GM12878 (cell line): ENCODE results near the gene SNCA. TPM values are rescaled to one million over a fixed set of nuclear protein-coding genes. Genes with fewer than 3 reads are reported as not detected.

Experiments
- ATAC-seq: fragments of 200-7000 bp; cut with Tn5 transposase; 3 replicates; pipeline ENCODE4 v1.9.1; 2020; ENCODE audit warnings: mild to moderate bottlenecking, moderate library complexity
- BruUV-seq: library from RNA; stranded (reverse); fragments of 400-500 nt; replicated peaks from 2 replicates; lab custom pipeline; 2021; lab: Mats Ljungman, UMichigan
- CTCF ChIA-PET: fragments of 300-600 bp; sonication (Branson Sonifier 250); formaldehyde crosslinking; extraction: SDS; loops from one replicate; lab custom pipeline; 2021; ENCODE audit warnings: inconsistent platforms; lab: Yijun Ruan, JAX
- POLR2A ChIA-PET: fragments of 350-600 bp; formaldehyde crosslinking; extraction: SDS; loops from one replicate; lab custom pipeline; 2021; ENCODE audit warnings: inconsistent platforms; lab: Charles Lee
- RAD21 ChIA-PET: fragments of 300-600 bp; sonication (Branson Sonifier 250); formaldehyde crosslinking; loops from one replicate; lab custom pipeline; 2023; ENCODE audit warnings: antibody characterized with exemption; ENCODE audit not compliant: unreplicated experiment; lab: Charles Lee
- SMC1A ChIA-PET: fragments of 300-600 bp; sonication (Branson Sonifier 250); formaldehyde crosslinking; loops from one replicate; lab custom pipeline; 2023; ENCODE audit not compliant: unreplicated experiment, uncharacterized antibody; lab: Charles Lee
- DNase-seq: peaks from one replicate; pipeline ENCODE4 v3.0.0-alpha.2; 2011; ENCODE audit warnings: low read depth, low spot score
- FAIRE-seq: peaks from 3 replicates; lab custom pipeline; 2011; peaks lifted over from hg19 to GRCh38; lab: Jason Lieb, UNC
- H2AFZ ChIP-seq: 2 replicates; pipeline ENCODE4 v1.6.0; 2011; ENCODE audit warnings: low read depth, low read length, control low read depth; ENCODE audit not compliant: control insufficient read depth
- H3K27ac ChIP-seq: 2 replicates; pipeline ENCODE4 v1.5.1; 2011; ENCODE audit warnings: control low read depth; ENCODE audit not compliant: control insufficient read depth, insufficient read depth
- H3K27me3 ChIP-seq, 2 experiments: replicated peaks in 1 of 2; 2 replicates each; pipeline versions ENCODE4 v1.6.0 to v1.6.1; 2011; ENCODE audit warnings: low read length in 1 of 2; ENCODE audit not compliant: control insufficient read depth in 2 of 2, insufficient read depth in 2 of 2
- H3K36me3 ChIP-seq, 2 experiments: 2 replicates each; pipeline ENCODE4 v1.5.1; 2011; ENCODE audit warnings: low read length in 1 of 2; ENCODE audit not compliant: control insufficient read depth in 2 of 2, insufficient read depth in 2 of 2
- H3K4me1 ChIP-seq: 2 replicates; pipeline ENCODE4 v1.6.1; 2011; ENCODE audit warnings: mild to moderate bottlenecking, low read length, moderate library complexity, mixed read lengths; ENCODE audit not compliant: control insufficient read depth, insufficient read depth
- H3K4me2 ChIP-seq: 2 replicates; pipeline ENCODE4 v1.6.0; 2011; ENCODE audit warnings: control low read depth; ENCODE audit not compliant: control insufficient read depth, insufficient read depth
- H3K4me3 ChIP-seq: fragments of 200-600 bp; sonication (generic); 2 replicates; pipeline ENCODE4 v1.5.1; 2016
- H3K79me2 ChIP-seq: 2 replicates; pipeline ENCODE4 v1.6.0; 2011; ENCODE audit warnings: low read length; ENCODE audit not compliant: control insufficient read depth, insufficient read depth
- H3K9ac ChIP-seq: 2 replicates; pipeline ENCODE4 v1.8.0; 2011; ENCODE audit warnings: low read length, control low read depth, mixed read lengths; ENCODE audit not compliant: control insufficient read depth, insufficient read depth
- H3K9me3 ChIP-seq: replicated peaks from 3 replicates; pipeline ENCODE4 v1.5.1; 2011; ENCODE audit warnings: mild to moderate bottlenecking, low read length; ENCODE audit not compliant: control insufficient read depth, insufficient read depth
- H4K20me1 ChIP-seq: 2 replicates; pipeline ENCODE4 v1.6.0; 2011; ENCODE audit not compliant: control insufficient read depth, insufficient read depth
- ATF2 ChIP-seq: IDR thresholded peaks from 2 replicates; pipeline ENCODE4 v1.6.1; 2012; ENCODE audit warnings: low read length, inconsistent platforms
- CEBPB ChIP-seq, 2 experiments: fragments of 150-350 bp in 1 of 2; IDR thresholded peaks; 2 replicates each; pipeline ENCODE4 v1.6.1; 2012 to 2014; ENCODE audit warnings: low read depth in 2 of 2, low read length in 2 of 2, borderline replicate concordance in 1 of 2, inconsistent platforms in 1 of 2
- ESRRA ChIP-seq: IDR thresholded peaks from 2 replicates; pipeline ENCODE4 v1.6.1; 2012; ENCODE audit warnings: mild to moderate bottlenecking, low read length, improper control_type of control experiment
- KLF5 ChIP-seq: fragments of 450-650 bp; IDR thresholded peaks from 2 replicates; pipeline ENCODE4 v1.6.1; 2014; ENCODE audit warnings: mild to moderate bottlenecking; ENCODE audit not compliant: partially characterized antibody
- PAX5 ChIP-seq: IDR thresholded peaks from 2 replicates; pipeline ENCODE4 v1.6.1; 2011; ENCODE audit warnings: low read depth, low read length, borderline replicate concordance
- ZNF622 ChIP-seq: fragments of 450-650 bp; IDR thresholded peaks from 2 replicates; pipeline ENCODE4 v1.6.1; 2017; ENCODE audit warnings: mild to moderate bottlenecking, inconsistent platforms
- WGBS: methylation state at CpG from one replicate; pipeline ENCODE4 v1.1.6; 2016; ENCODE audit warnings: low lambda C conversion rate; ENCODE audit not compliant: insufficient replicate concordance, insufficient coverage; ENCODE audit errors: missing lambda C conversion rate; 5-methylcytosine and 5-hydroxymethylcytosine counted together
- in situ Hi-C: fragments of 300-500 bp; cut with MboI; formaldehyde crosslinking; loops from 9 replicates; pipeline ENCODE4 v1.14.3; 2018; ENCODE audit warnings: mixed read lengths
- intact Hi-C: fragments of 100-400 bp; cut with micrococcal nuclease; formaldehyde crosslinking; loops from one replicate; pipeline ENCODE4 v1.14.2; 2022; ENCODE audit not compliant: unreplicated experiment
- polyA plus RNA-seq, 11 experiments: library from polyadenylated mRNA; depleted of rRNA in 4 of 11; unstranded in 6 of 11; stranded (reverse) in 5 of 11; fragments of >200 nt; fragmentation: Nextera tagmentation in 4 of 11; fragmentation: Illumina TruSeq in 1 of 11; extraction: Ambion mirVana in 4 of 11; extraction: Trizol in 1 of 11; gene quantifications; 1 replicate in 1 of 11; 2 replicates in 10 of 11; pipeline versions ENCODE4 v1.2.1 to v1.2.3, GENCODE V29; 2011 to 2016; ENCODE audit warnings: inconsistent platforms in 2 of 11, missing spikeins in 2 of 11, low read depth in 1 of 11
- total RNA-seq, 4 experiments: library from RNA; depleted of rRNA in 3 of 4; stranded (reverse); fragments of >200 nt in 3 of 4; fragmentation: Illumina TruSeq in 1 of 4; extraction: Trizol in 1 of 4; gene quantifications; 2 replicates each; pipeline versions ENCODE4 v1.2.1 to v1.2.3, GENCODE V29; 2013 to 2021
- TF ChIP-seq, protein P1 (sequence below): fragments of 450-650 bp; IDR thresholded peaks from 2 replicates; pipeline ENCODE4 v1.6.1; 2017; ENCODE audit warnings: mild to moderate bottlenecking, low read depth, inconsistent platforms; ENCODE audit not compliant: poor library complexity, severe bottlenecking

The SNCA gene
- total and polyA plus RNA-seq, 10 of the 15 experiments (the other 5 are each of a cell fraction or from before 2014, with no cell fraction given) = 0.22 TPM; not detected in 9

- Histone ChIP-seq H4K20me1 (no peaks in the 10 kb centered on the region), H3K4me1 (no peaks in the 10 kb centered on the region), H3K27me3 (no peaks in the 10 kb centered on the region), H3K36me3 (no peaks in the 10 kb centered on the region), H3K79me2 (no peaks in the 10 kb centered on the region), H2AFZ (no peak overlapping the region), H3K4me3 (no peak overlapping the region), H3K4me2 (no peak overlapping the region), H3K9me3 (no peaks in the 10 kb centered on the region; the same call in 2 of the 3 replicates), H3K27ac (no peak overlapping the region), H3K9ac (no peak overlapping the region)
- no TSS peak for BruUV-seq
- 61% methylated on average over 5 of the region's 5 CpGs for WGBS
- TF ChIP-seq, protein P1, sequence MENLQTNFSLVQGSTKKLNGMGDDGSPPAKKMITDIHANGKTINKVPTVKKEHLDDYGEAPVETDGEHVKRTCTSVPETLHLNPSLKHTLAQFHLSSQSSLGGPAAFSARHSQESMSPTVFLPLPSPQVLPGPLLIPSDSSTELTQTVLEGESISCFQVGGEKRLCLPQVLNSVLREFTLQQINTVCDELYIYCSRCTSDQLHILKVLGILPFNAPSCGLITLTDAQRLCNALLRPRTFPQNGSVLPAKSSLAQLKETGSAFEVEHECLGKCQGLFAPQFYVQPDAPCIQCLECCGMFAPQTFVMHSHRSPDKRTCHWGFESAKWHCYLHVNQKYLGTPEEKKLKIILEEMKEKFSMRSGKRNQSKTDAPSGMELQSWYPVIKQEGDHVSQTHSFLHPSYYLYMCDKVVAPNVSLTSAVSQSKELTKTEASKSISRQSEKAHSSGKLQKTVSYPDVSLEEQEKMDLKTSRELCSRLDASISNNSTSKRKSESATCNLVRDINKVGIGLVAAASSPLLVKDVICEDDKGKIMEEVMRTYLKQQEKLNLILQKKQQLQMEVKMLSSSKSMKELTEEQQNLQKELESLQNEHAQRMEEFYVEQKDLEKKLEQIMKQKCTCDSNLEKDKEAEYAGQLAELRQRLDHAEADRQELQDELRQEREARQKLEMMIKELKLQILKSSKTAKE = no peak
- TF ChIP-seq PAX5 = no peak
- TF ChIP-seq KLF5 = no peak
- TF ChIP-seq ESRRA = no peak
- no peak for TF ChIP-seq ATF2
- no peak for TF ChIP-seq CEBPB (IDR thresholded peaks at IDR 0.05; ENCODE audit: borderline replicate concordance in 1 of 2, low read depth in 2 of 2, low read length in 2 of 2)
- TF ChIP-seq ZNF622 = no peak
- ChIA-PET SMC1A (no interaction called here), CTCF (no interaction called here), RAD21 (no interaction called here), POLR2A (no interaction called here)
- no peak for FAIRE-seq
- no peak for ATAC-seq
- intact Hi-C loops (no loop called here), in situ Hi-C loops (no loop called here)
- DNase-seq = no peak
These were observed 24.0 kb upstream of the SNCA start for GRCh38 chr4:89860971-89861370.
